Cardiac fibroblast (primary cell): ENCODE results near the gene ZBTB39.
A peak's percentile ranks its signal among the peaks of the same experiment; 100 is the strongest.

Source experiments
- DNase-seq, 2 donors: peaks; one replicate each; pipeline versions ENCODE4 v3.0.0 to v3.0.0-alpha.2; 2010; ENCODE audit warnings: low read depth in 2 of 2
- H3K4me3 ChIP-seq, 2 donors: replicated peaks in 1 of 2; 1 replicate in 1 of 2; 2 replicates in 1 of 2; pipeline ENCODE4 v1.5.1; 2011; ENCODE audit warnings: low read depth in 2 of 2, low read length in 2 of 2, mild to moderate bottlenecking in 2 of 2, moderate library complexity in 1 of 2
- CTCF ChIP-seq: IDR thresholded peaks from one replicate; pipeline ENCODE4 v1.5.1; 2011; ENCODE audit warnings: low read depth, mild to moderate bottlenecking, low read length, inconsistent platforms

Gene ZBTB39

GRCh38 chr12:56958422-56958821 lies 47.9 kb downstream of the ZBTB39 start:
- no peak for TF ChIP-seq CTCF
- DNase-seq, result no peak
- H3K4me3 ChIP-seq, result no peak overlapping the region

GRCh38 chr12:56957229-56958052 lies 48.9 kb downstream of the ZBTB39 start, which contains the start of gene RDH16:
Gene RDH16, minus strand, starts transcription at chr12:56957608. Its CDS starts 146 bp downstream, at chr12:56957462.
- no peak within 1 kb of the TSS for H3K4me3 ChIP-seq
- DNase-seq, result no peak
- no peak for TF ChIP-seq CTCF

- TF ChIP-seq CTCF, result no peak
- peak; percentile 27 to 52 for DNase-seq
- no peak overlapping the region for H3K4me3 ChIP-seq
Observed at GRCh38 chr12:56955631-56956256, 50.6 kb downstream of the ZBTB39 start.

- no peak for DNase-seq
- no peak overlapping the region for H3K4me3 ChIP-seq
- no peak for TF ChIP-seq CTCF
Observed at GRCh38 chr12:56954958-56955355, 51.4 kb downstream of the ZBTB39 start.

- TF ChIP-seq CTCF, result no peak
- no peak overlapping the region for H3K4me3 ChIP-seq
- no peak for DNase-seq
Observed at GRCh38 chr12:56954057-56954957, 52.0 kb downstream of the ZBTB39 start.

- DNase-seq, result no peak
- H3K4me3 ChIP-seq, result no peak overlapping the region
- no peak for TF ChIP-seq CTCF
Observed at GRCh38 chr12:56953314-56953713, 53.0 kb downstream of the ZBTB39 start.
